NCI-H1105 treated with DMSO at 0.1 percent for 48 hours (cell line): Measurements from ENCODE around the gene GALP.
"Not testable (repeated sequence)": the region's sequence is repeated elsewhere in the genome, so short reads cannot be mapped to it uniquely, and the experiment has no call there.

ENCODE experiments used
- DNase-seq: peaks from one replicate; lab custom pipeline; 2025; lab: John Stamatoyannopoulos, UW

GALP gene

DNA sequence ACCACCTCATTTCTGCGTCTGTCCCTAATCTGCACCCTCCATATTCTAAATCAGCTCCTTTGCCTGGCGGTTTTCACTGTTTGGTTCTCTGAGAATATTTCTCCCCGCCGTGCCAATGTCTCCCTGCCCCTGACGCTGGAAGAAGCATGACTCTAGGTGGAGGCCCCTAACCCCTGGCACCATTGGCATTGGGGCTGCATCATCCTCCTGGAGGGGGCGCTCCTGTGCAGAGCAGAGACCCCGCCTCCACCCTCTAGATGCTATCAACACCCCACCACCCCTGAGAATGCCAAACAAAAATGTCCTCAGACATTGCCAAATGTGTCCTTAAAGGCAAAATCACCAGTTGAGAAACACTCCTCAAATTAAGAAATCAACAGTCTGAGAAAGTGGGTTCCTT, 15.3 kb downstream of the GALP start:
- no peak for DNase-seq

DNA sequence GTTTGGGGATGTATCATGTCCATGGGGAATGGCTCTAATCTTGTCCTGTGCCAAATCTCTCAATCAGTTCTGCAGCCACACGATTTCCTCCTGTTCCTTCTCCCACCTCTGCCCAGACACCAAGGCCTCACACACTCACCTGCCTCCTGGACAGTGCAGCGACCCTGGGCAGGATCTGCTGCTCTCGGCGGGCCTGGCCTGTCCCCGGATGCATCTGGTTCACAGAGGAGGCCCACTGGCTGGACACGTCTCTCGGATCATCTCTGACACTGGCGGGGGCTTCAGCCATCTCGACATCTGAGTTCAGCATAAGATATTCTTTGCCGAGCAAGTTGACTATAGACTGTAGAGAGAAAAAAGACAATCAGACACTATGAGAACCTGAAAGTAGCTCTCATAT, 15.9 kb downstream of the GALP start:
- no peak for DNase-seq

DNA sequence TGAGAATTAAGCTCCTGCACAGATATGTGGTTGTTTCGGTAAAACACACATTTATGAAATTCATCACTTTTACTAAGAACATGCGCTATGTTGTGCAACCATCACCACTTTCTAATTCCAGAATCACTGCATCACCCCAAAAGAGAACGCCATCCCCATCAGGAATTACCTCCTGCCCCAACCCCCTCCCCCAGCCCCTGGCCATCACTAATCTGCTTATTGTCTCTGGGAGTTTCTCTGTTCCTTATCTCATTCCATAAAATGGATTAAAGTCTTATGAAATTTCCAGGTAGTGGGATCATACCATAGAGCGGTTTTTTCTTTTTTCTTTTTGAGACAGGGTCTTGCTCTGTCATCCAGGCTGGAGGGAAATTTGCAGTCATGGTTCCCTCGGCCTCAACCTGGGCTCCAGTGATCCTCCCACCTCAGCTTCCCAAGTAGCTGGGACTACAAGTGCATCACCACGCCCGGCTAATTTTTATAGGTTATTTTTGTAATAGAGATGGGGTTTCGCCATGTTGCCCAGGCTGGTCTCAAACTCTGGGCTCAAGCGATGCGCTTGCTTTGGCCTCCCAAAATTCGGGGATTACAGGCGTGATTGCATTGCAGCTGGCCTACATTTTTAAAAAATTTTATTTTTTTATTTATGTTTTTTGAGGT, 18.3 kb downstream of the GALP start:
- no peak for DNase-seq

DNA sequence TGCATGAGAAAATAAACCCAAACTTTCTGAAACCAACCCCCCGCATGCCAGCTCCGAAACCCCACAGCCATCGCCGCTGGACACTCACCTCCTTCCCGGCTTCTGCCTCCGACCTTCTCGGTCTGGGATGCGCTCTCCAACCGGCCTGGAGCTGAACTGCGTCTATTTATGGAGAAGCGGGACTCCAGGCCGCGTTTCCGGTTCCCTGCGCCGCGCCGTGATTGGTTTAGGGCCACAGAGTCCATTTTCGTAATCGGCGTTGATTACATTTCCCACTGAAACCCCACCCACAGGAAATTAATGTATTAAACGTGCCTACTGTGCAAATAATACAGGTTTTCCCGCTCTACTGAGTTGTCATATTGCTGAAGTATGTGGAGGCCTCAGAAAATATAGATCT, 21.8 kb downstream of the GALP start, which contains the start of gene ZSCAN5B:
Gene ZSCAN5B, minus strand, starts transcription at position 138 of the 400 bp plus-strand sequence. CDS start 4,731 bp downstream, outside the sequence.
- DNase-seq, result not testable (repeated sequence)

DNA sequence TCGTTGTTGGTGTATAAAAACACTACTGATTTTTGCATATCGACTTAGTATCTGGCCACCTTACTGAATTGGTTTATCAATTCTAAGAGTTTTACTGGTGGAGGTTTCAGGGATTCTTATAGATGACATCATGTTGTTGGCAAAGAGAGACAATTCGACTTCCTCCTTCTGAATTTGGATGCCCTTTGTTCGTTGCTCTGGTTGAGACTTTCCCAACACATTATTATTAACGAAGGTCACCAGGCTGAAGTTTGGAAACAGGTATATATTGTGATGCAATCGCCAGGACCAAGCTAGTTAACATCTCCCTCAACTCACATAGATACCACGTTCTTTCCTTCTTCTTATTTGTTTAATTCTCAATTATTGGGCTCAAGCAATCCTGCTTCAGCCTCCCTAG, 23.9 kb downstream of the GALP start:
- no peak for DNase-seq

DNA sequence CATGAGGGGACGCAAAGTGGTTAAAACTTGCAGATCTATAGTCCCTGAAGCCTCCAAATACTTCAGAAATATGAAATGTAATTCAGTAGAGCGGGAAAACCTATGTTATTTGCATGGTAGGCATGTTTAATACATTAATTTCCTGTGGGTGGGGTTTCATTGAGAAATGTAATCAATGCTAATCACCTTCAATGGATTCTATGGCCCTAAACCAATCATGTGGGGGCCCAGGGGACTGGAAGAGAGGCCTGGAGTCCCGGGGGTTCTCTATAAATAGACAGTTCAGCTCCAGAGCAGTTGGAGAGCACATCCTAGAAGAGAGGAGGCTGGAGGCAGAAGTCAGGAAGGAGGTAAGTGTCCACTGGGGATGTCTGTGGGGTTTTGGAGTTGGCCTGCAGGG, 26.2 kb downstream of the GALP start, which contains the start of gene ZSCAN5C:
Gene ZSCAN5C, plus strand, starts transcription at position 301 of the 400 bp plus-strand sequence. CDS start 3,641 bp downstream, outside the sequence.
- DNase-seq, result no peak

DNA sequence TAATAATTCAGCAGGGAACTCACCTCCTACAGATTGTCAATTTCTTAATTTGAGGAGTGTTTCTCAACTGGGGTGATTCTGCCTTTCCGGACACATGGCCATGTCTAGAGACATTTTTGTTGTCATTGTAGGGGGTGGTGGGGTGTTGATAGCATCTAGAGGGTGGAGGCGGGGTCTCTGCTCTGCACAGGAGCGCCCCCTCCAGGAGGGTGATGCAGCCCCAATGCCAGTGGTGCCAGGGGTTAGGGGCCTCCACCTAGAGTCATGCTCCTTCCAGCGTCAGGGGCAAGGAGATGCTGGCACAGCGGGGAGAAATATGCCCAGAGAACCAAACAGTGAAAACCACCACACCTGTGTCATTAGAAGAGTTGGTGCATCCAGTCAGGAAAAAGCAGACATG, 31.8 kb downstream of the GALP start:
- not testable (repeated sequence) for DNase-seq

DNA sequence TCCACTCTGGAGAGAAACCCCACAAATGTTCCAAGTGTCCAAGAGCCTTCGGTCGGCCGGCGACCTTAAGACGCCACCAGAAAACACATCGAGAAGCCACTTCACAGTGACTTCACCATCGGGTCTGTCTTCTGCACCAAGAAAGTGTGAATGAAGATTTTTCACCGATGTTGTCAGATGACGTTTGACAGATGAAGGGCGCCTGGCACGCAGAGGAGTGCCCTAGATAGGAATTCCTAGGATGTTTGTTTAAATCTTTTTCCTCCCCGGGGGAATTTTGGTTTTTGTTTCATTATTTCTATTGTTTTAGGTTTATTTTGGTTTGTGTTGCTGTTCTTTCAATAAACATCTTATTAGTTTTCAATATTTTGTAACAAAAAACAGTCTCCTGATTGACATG, 33.3 kb downstream of the GALP start:
- DNase-seq, result no peak

DNA sequence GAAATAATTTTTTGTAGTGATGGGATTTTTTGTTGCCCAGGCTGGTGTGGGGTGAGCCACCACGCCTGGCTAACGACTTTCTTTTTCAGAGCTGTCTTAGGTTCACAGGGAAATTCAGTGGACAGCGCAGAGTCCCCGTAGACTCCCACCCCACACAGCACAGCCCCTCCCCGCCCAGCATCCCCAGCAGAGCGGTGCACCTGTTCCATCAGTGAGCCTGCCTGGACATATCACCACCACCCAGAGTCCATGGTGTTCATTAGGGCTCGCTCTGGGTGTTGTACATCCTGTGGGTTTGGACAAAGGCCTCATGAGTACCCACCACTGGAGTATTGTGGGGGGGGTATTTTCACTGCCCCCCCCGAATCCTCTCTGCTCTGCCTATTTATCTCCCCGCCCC, 34.2 kb downstream of the GALP start:
- not testable (repeated sequence) for DNase-seq

DNA sequence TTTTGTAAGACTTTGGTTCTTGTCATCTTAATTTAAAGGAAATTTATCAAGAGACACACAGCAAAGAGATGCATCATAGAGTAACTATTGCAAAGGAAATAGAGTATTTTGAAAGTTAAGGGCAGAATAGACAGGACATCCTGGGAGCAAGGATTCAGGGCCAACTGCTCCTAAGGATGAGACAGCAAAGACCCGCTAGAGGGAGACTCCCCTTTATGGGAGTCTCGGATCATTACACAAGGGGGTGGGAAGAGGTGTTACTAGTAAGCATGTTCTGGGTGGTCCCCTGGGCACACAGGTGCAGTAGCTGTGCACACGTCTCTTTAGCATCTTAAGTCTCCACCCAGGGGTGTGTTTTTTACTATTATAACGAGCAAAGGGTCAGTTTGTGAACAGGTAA, 35.9 kb downstream of the GALP start:
- DNase-seq, result no peak

DNA sequence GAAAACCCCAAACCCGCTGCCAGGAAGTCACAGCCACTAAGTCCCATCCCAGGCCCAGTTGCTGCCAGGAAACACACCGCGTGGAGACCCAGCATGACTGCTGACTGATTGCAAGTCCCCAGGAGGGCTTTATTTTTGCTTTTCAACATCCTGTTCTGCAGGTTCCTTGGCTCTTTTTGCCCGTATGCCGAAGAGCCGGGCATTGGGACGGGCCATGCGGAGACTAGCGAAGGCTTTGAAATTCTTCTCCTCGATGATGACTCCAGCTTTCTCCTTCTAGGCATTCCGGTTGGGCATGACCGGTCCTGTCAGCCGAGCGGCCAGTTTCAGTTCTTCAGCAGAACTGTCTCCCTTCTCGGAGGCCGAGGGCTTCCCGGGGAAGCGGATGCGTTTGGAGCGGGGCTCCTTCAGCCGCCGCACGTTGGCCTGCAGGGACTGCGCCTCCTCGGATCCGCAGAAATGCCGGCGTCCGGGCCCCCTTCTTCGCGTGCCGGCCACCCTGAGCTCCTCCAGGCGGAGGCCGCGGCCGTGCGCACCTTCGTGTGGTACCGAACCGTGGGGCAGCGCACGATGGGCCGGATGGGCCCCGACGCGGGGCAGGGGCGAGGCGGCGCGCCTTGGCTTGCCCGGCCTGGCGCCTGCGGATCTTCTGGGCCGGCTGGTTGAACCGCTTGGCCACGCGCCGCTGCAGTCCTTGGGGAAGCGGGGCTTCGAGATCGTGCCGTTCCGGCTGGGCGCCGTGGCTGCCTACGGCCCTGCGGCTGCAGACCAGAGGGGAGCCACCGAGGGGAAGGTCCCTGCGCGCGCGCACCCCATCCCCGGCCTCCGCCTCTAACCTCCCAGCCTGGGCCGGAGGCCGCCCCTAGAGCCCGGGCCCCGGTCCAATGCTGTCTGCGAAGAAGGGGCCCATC, 41.5 kb downstream of the GALP start:
- no peak for DNase-seq

DNA sequence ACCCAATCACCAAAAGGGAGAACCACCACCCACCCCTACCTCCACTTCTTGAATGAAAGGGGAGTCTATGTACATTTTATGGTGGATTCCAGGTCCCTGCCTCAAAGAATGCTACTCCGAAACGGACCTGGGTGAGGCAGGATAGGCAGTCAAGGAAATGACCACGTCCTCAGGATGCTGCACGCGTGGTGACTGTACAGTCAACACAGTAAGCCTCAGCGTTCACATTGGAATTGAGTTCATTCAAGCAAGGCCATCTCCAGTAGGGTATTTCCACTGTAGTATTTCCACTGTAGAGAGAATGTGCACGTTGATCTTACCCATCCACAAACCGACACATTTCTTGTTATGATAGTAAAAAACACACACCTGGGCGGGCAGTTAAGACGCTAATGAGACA, 43.2 kb downstream of the GALP start:
- no peak for DNase-seq

DNA sequence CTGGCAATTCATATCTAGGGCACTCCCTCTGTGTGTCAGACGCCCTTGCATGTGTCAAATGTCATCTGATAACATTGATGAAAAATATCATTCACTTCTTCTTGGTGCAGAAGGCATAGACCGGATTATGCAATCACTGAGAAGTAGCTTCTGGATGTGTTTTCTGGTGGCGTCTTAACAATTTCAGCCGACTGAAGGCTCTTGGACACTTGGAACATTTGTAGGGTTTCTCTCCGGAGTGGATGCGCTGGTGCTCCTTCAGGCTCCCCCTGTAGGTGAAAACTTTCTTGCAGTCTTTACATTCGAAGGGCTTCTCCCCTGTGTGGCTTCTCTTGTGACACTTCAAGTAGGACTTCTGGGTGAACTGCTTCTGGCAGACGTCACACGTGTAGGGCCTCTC, 45.6 kb downstream of the GALP start:
- not testable (repeated sequence) for DNase-seq

DNA sequence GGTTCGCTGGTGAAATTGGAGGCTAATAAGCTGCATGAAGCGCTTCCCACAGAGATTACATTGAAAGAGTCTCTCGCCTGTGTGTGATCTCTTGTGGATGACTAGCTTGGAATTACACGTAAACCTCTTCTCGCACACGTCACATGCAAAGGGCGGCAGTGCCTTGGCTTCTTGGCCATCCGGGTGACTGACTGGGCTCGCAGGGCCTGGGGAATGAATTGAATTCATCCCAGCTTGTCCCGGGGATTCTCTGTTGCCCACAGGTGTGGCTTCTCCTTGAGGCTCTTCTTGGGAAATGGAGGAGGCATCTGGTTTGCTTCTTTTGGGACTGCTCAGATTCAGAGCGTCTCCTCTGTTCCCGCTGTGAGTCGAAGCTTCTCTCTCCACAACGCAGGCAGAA, 46.0 kb downstream of the GALP start:
- DNase-seq, result no peak

DNA sequence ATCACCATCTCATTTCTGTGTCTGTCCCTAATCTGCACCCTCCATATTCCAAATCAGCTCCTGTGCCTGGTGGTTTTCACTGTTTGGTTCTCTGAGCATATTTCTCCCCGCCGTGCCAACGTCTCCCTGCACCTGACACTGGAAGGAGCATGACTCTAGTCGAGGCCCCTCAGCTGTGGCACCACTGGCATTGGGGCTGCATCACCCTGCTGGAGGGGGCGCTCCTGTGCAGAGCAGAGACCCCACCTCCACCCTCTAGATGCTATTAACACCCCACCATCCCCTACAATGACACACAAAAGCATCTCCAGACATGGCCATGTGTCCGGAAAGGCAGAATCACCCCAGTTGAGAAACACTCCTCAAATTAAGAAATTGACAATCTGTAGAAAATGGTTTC, 47.1 kb downstream of the GALP start:
- no peak for DNase-seq

DNA sequence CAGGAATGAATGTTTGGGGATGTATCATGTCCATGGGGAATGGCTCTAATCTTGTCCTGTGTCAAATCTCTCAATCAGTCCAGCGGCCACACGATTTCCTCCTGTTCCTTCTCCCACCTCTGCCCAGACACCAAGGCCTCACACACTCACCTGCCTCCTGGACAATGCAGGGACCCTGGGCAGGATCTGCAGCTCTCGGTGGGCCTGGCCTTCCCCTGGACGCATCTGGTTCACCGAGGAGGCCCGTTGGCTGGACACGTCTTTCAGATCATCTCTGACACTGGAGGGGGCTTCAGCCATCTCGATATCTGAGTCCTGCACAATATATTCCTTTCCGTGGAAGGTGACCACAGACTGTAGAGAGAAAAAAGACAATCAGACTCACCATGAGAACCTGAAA, 47.7 kb downstream of the GALP start:
- DNase-seq, result no peak
